AG09309 (cell line): Measurements from ENCODE around the gene RPTN.

ENCODE experiments used
- DNase-seq: peaks from one replicate; pipeline ENCODE4 v3.0.0-alpha.2; 2010; ENCODE audit warnings: low read depth
- H3K4me3 ChIP-seq: 2 replicates; pipeline ENCODE4 v1.5.1; 2011; ENCODE audit warnings: mild to moderate bottlenecking, low read depth, low read length, moderate library complexity; ENCODE audit not compliant: control insufficient read depth
- TF ChIP-seq, protein P1 (sequence below): IDR thresholded peaks from 2 replicates; pipeline ENCODE4 v1.5.1; 2011; ENCODE audit warnings: mild to moderate bottlenecking, low read depth, low read length, inconsistent platforms; ENCODE audit not compliant: insufficient read depth, control insufficient read depth; ENCODE audit errors: missing control alignments

RPTN gene

DNA sequence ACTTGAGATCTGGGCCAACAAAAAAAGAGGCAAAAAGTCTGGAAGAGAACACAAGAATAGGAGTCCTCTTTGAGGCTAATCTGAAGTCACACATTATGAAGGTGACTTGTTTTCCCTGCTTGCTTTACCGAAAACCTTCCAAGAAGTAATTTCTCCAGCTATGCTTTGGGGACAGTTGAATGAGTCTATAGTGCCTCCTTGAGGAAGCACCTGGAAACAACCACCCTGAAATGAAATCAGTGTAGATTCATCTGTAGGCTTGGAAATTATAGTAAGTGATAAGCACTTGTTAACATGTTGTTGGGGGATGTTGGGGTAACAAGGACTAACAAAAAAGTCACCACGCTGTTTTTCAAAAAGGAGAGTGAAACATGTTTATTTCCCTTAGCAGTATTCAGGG is 23.4 kb upstream of the RPTN start:
- no peak for DNase-seq
- TF ChIP-seq, protein P1, sequence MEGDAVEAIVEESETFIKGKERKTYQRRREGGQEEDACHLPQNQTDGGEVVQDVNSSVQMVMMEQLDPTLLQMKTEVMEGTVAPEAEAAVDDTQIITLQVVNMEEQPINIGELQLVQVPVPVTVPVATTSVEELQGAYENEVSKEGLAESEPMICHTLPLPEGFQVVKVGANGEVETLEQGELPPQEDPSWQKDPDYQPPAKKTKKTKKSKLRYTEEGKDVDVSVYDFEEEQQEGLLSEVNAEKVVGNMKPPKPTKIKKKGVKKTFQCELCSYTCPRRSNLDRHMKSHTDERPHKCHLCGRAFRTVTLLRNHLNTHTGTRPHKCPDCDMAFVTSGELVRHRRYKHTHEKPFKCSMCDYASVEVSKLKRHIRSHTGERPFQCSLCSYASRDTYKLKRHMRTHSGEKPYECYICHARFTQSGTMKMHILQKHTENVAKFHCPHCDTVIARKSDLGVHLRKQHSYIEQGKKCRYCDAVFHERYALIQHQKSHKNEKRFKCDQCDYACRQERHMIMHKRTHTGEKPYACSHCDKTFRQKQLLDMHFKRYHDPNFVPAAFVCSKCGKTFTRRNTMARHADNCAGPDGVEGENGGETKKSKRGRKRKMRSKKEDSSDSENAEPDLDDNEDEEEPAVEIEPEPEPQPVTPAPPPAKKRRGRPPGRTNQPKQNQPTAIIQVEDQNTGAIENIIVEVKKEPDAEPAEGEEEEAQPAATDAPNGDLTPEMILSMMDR, result peak; percentile 56
- no peak overlapping the region for H3K4me3 ChIP-seq

DNA sequence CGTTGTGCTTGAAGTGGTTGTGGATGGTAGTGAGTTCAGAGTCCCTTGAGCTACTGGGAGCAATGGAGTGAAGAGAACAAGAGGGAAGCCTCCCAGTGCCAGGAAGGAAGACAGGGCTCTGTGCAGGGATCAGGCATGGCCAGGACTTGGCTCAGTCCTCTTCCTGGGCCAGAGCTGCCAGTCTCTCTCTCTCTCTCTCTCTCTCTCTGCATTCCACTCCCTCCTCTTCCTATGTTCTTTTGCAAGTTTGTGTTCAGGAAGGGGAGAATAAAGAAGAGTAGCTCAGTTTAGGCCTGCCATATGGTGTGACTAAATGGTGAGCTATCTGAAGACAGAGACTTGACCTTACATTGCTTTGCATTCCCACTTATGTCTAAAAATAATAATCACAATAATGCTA is 20.5 kb upstream of the RPTN start:
- H3K4me3 ChIP-seq, result no peak overlapping the region
- TF ChIP-seq, protein P1, result no peak
- DNase-seq, result no peak

DNA sequence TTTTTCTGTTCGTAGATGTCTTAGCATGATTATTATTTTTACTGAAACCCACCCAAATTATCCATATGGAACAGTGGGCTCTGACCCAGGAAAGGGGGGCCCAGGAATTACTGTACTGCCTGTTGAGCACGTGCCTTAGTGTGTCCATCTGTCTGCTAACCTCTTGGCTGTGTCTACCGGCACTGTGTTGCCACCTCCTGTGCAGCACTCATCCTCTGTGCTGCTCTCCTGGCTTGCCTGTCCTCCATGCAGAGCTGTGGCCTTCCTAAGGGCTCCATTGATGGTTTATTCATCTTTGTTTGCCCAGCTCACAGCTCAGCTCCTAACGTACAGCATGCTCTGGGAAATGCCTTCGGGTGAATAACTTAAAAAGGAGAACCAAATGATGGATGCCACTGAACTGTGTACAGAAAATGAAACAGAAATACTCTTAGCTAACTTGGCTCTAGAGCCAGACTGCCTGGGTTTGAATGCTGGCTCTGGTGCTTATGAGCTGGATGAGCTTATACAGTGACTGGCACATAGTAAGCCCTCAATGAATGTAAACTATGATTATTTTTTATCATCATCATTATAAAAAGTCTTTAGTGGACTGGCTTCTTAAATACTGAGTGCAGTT is 11.4 kb upstream of the RPTN start:
- TF ChIP-seq, protein P1, result no peak
- H3K4me3 ChIP-seq, result no peak overlapping the region
- DNase-seq, result no peak

DNA sequence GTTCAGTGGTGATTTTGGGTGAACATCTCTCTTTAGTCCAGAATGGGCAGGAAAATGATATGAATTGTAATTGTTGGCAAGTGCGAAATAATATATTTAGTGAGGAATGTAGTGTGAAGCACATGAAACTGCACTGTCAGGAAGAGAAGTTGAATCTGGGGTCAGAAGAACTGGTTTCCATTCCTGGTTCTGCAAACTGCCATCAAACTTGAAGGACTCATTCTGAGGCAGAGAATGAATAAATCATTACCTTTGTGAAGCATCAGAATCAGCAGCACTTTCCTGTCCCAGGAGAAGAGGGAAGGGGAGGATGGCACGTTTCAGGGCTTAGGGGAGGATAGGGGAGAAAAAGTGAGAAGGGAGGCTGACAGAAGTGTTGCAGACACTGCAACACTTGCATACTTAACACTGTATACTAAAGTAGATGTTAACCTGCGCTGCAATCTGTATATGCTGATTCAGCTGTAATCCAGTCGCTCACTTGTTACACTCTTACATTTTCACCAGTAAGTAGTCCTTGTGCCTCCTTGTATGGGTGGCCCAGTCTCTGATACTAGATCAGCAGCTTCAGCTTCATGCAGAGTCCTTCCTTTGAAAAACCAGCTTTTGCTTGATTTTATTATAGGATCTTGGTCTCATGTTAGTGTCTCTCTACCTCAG is 10.5 kb upstream of the RPTN start:
- DNase-seq, result no peak
- TF ChIP-seq, protein P1, result no peak
- no peak overlapping the region for H3K4me3 ChIP-seq

DNA sequence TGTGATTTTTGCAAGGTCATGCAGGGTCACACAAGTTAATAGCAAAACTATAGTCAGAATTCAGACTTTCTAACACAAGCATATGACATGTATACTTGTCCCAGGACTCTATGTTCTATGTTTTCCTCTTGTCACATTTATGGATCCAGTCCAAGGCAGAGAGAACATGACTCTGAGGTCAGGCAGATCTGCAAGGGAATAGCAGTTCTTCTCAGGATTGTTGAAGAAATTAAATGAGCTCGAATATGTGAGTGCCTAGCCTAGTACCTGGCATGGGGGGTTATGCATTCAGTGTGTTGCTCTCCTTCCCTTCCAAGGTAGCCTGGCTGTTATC is 9.5 kb upstream of the RPTN start:
- TF ChIP-seq, protein P1, result no peak
- DNase-seq, result no peak
- no peak overlapping the region for H3K4me3 ChIP-seq

DNA sequence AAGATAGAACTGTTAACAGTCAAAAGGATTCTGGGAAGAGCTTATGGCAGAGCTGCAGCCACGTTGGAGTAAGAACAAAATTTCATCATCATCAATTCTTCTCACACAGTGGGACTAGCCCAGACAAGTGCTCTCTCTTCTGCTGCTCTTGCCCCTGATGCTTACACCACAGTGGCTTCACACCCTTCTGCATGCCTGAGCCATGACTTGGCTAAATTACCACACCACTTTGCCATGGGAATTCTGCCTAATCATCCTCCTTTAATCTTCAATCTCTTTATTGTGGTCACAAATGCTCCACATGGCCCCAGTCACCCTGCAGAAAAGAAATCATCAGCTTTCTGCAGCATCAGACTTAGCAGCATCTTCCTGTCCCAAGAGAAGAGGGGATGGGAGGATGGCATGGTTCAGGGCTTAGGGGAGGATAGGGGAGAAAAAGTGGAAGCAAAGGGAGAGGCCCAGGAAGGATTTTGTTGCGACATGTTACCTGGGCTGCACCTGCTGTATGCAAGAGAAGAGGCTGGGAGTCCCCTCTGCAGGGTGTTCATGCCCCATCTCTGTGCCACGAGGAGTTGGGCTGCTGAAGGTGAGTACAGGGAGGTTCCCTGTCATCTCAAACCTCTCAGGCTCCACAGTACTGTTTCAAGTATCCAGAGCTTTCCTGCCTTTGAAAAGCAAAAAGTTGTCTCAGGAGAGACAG is 9.0 kb upstream of the RPTN start:
- DNase-seq, result peak; percentile 85
- TF ChIP-seq, protein P1, result no peak
- H3K4me3 ChIP-seq, result no peak overlapping the region

DNA sequence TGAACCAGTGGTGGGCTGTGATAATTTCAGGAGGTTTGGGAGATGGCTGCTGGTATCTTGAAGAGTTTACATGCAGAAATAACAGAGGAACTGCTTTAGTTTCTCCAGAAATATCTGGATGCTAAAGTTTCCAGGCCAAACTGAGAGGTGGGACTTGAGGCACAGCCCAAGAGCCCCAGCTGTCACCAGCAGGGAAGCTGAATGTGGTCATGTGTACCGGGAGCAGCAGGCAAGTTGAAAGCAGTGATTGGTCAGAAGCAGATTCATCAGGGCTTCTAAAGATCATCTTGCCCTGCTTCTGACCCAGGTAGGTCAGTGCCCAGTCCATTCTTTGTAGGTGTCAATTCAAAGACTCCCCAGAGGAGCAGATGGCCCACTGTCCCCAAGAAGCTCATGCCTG is 7.9 kb upstream of the RPTN start:
- TF ChIP-seq, protein P1, result no peak
- H3K4me3 ChIP-seq, result no peak overlapping the region
- no peak for DNase-seq
